Measurements from ENCODE around the gene NAA16. TPM values are rescaled to one million over a fixed set of nuclear protein-coding genes. Genes with fewer than 3 reads are reported as not detected.
"Not testable (repeated sequence)": the region's sequence is repeated elsewhere in the genome, so short reads cannot be mapped to it uniquely, and the experiment has no call there.

NAA16 gene
- total RNA-seq, 6 experiments from 2014 or later = 5.0 to 9.9 (median 7.6) TPM

DNA sequence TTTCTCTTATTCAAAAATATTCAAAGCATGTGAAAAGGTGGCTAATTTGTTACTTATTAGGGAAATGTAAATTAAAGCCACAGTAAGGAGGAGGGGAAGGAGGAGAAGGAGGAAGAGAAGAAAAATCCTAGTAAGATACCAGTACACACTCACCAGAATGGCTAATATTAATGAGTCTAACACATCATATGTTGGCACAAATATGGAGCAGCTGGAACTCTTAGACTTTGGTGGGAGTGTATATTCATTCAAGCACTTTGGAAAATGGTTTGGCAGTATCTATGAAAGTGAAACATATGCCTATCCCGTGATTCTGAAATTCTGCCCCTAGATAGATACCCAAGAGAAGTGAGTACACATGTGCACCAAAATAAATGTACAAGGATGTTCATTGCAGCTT, 108.1 kb downstream of the NAA16 start:
- Histone ChIP-seq H3K27me3 (no peaks in the 10 kb centered on the region), H3K36me3 (no peaks in the 10 kb centered on the region), H3K4me3 (no peak overlapping the region), H3K9me3 (no peaks in the 10 kb centered on the region), H3K27ac (no peak overlapping the region), H3K4me1 (no peaks in the 10 kb centered on the region)
- intact Hi-C loops (cut with DNase I) = no loop called here
- DNase-seq (no peak), ATAC-seq (no peak)
- TF ChIP-seq, protein P1, sequence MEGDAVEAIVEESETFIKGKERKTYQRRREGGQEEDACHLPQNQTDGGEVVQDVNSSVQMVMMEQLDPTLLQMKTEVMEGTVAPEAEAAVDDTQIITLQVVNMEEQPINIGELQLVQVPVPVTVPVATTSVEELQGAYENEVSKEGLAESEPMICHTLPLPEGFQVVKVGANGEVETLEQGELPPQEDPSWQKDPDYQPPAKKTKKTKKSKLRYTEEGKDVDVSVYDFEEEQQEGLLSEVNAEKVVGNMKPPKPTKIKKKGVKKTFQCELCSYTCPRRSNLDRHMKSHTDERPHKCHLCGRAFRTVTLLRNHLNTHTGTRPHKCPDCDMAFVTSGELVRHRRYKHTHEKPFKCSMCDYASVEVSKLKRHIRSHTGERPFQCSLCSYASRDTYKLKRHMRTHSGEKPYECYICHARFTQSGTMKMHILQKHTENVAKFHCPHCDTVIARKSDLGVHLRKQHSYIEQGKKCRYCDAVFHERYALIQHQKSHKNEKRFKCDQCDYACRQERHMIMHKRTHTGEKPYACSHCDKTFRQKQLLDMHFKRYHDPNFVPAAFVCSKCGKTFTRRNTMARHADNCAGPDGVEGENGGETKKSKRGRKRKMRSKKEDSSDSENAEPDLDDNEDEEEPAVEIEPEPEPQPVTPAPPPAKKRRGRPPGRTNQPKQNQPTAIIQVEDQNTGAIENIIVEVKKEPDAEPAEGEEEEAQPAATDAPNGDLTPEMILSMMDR (IDR thresholded peaks at IDR 0.05) = no peak
- TF ChIP-seq POLR2A (IDR thresholded peaks at IDR 0.05) = no peak
- WGBS (ENCODE audit: insufficient coverage, low coverage, low lambda C conversion rate, missing lambda C conversion rate) = 70% methylated on average over 1 of the region's 1 CpG

DNA sequence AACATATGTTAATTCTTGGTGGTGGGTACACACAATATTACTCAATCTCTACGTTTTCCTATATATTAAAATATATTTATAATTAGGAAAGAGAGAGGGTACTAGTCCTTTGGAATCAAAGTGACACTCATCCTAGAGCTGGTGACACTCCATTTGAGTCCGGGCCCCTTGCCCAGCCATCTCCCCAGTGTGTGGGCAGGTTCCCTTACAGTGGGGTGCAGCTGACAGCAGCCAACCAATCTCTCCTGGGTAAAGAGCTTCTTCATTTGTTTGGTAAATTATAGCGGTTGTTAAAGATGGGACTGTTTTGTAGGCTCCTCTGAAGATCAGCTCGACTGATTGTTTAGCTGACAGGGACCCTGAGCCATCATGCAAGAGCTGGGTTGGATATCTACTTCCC, 109.1 kb downstream of the NAA16 start:
- H3K4me3 ChIP-seq = no peak overlapping the region
- DNase-seq (no peak), ATAC-seq (no peak)
- no peaks in the 10 kb centered on the region for H3K27me3 ChIP-seq
- H3K36me3 ChIP-seq = no peaks in the 10 kb centered on the region
- 46% methylated on average over 4 of the region's 4 CpGs for WGBS (ENCODE audit: insufficient coverage, low coverage, low lambda C conversion rate, missing lambda C conversion rate)
- H3K4me1 ChIP-seq = no peaks in the 10 kb centered on the region
- TF ChIP-seq POLR2A (IDR thresholded peaks at IDR 0.05) = no peak
- TF ChIP-seq, protein P1 (IDR thresholded peaks at IDR 0.05) = no peak
- intact Hi-C loops (cut with DNase I) = no loop called here
- H3K27ac ChIP-seq = no peak overlapping the region
- no peaks in the 10 kb centered on the region for H3K9me3 ChIP-seq

DNA sequence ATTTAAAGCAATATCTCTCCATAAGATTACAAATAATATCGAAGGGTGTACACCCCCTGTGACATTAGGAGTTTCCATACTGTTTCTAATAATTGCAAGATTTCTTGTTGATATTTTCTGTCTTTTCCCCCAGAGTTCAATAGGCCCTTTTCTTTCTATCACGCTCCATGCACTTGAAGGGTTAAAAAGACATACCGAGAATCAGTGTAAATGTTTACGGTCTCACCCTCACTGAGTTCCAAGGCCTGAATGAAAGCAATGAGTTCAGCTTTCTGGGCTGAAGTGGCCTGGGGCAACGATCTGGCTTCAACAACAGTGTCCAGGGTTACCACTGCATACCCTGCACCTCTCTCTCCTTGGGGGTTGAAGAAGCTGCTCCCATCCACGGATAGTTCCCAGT, 110.3 kb downstream of the NAA16 start:
- 60% methylated on average over 5 of the region's 6 CpGs for WGBS (ENCODE audit: insufficient coverage, low coverage, low lambda C conversion rate, missing lambda C conversion rate)
- not testable (repeated sequence) for ATAC-seq

DNA sequence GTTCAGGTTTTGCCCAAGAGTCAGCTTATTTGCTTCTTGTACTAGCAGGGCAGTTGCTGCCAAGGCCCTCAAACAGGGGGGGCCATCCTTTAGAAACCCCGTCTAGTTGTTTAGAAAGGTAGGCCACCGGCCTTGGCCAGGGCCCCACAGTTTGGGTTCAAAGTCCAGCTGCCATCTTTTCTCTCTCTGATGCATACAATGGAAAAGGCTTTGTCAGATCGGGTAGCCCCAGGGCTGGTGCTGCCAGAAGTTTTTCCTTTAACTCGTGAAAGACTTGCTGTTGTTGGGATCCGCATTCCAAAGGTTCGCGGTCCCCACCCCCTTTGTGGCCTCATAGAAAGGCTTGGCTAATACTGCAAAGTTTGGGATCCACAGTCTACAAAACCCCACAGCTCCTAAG, 110.9 kb downstream of the NAA16 start:
- WGBS (ENCODE audit: insufficient coverage, low coverage, low lambda C conversion rate, missing lambda C conversion rate) = 41% methylated on average over 3 of the region's 7 CpGs
- H3K36me3 ChIP-seq; H3K9me3 ChIP-seq; H3K4me3 ChIP-seq; H3K27ac ChIP-seq; H3K4me1 ChIP-seq; DNase-seq; H3K27me3 ChIP-seq; intact Hi-C loops (cut with DNase I); ATAC-seq: not testable (repeated sequence)

More for the DNA sequence above, 110.3 kb downstream of the NAA16 start:
- H3K4me3 ChIP-seq; H3K9me3 ChIP-seq; H3K27me3 ChIP-seq; DNase-seq; H3K27ac ChIP-seq; intact Hi-C loops (cut with DNase I); H3K4me1 ChIP-seq; H3K36me3 ChIP-seq: not testable (repeated sequence)

DNA sequence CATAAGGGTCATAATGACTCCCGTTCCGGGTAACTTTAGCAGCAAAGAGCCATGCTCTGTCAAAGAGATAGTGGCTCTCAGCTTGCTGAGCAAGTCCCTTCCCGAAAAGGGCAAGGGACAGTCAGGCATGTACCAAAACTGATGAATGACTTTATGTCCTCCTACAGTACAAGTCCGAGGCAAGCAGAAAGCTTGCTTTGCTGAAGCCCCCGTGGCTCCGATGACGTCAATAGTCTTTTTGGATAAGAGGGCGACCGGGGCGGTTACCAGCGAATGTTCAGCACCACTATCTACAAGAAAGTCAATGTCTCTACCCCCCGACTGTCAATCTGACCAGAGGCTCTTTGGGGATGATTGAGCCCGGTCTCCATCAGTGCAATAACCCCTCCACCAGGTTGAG, 112.2 kb downstream of the NAA16 start:
- H3K9me3 ChIP-seq; H3K27ac ChIP-seq; ATAC-seq; H3K4me3 ChIP-seq; H3K4me1 ChIP-seq; H3K27me3 ChIP-seq; DNase-seq; H3K36me3 ChIP-seq; intact Hi-C loops (cut with DNase I): not testable (repeated sequence)
- WGBS (ENCODE audit: insufficient coverage, low coverage, low lambda C conversion rate, missing lambda C conversion rate) = 96% methylated on average over 7 of the region's 13 CpGs

DNA sequence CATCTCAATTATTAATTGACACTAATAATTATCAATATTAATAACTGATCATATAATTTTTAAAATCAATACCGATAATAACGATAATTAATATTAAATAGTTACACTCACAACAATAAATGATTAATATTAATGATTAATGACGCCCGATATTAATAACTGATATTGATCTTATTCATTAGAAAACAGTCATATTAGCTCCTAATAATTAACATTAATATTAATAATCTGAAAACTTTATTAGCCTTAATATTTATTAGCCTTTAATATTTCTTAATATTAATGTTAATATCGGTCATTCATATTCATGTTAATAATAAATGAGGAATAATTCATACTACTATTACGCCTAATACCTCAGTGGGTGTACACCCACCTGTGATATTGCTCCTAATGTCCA, 113.6 kb downstream of the NAA16 start:
- intact Hi-C loops (cut with DNase I); H3K9me3 ChIP-seq; DNase-seq; H3K27me3 ChIP-seq; ATAC-seq; H3K36me3 ChIP-seq; H3K4me1 ChIP-seq; H3K4me3 ChIP-seq; H3K27ac ChIP-seq: not testable (repeated sequence)
- WGBS (ENCODE audit: insufficient coverage, low coverage, low lambda C conversion rate, missing lambda C conversion rate) = 71% methylated on average over 6 of the region's 6 CpGs

DNA sequence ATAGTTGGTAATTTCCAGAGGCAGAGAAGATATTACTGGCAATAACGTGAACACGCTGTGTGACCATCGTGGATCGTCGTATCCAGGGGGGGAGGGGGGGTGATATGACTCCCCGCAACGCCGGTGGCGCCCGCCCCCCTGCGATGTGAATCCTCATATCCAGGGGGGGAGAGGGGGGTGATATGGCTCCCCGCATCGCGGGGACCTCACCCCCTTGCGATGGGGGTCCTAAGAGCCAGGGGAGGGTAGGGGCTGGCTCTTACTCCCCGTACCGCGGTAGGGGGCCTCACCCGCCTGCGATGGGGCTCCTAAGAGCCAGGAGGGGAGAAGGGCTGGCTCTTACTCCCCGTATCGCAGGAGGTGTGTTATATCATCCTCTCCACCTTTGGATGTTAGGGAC, 115.0 kb downstream of the NAA16 start:
- no peak overlapping the region for H3K4me3 ChIP-seq
- H3K9me3 ChIP-seq = no peaks in the 10 kb centered on the region
- H3K27ac ChIP-seq = no peak overlapping the region
- H3K36me3 ChIP-seq = no peaks in the 10 kb centered on the region
- intact Hi-C loops (cut with DNase I) = no loop called here
- no peak for ATAC-seq
- H3K4me1 ChIP-seq = no peaks in the 10 kb centered on the region
- H3K27me3 ChIP-seq = no peaks in the 10 kb centered on the region
- 74% methylated on average over 11 of the region's 22 CpGs for WGBS (ENCODE audit: insufficient coverage, low coverage, low lambda C conversion rate, missing lambda C conversion rate)
- no peak for DNase-seq
- no peak for TF ChIP-seq POLR2A (IDR thresholded peaks at IDR 0.05)
- TF ChIP-seq, protein P1 (IDR thresholded peaks at IDR 0.05) = no peak
